ENCODE results near the gene ATOH8.

GRCh38 chr2:85770786-85771409, 17.1 kb downstream of the ATOH8 start:
- TF ChIP-seq, protein P1, sequence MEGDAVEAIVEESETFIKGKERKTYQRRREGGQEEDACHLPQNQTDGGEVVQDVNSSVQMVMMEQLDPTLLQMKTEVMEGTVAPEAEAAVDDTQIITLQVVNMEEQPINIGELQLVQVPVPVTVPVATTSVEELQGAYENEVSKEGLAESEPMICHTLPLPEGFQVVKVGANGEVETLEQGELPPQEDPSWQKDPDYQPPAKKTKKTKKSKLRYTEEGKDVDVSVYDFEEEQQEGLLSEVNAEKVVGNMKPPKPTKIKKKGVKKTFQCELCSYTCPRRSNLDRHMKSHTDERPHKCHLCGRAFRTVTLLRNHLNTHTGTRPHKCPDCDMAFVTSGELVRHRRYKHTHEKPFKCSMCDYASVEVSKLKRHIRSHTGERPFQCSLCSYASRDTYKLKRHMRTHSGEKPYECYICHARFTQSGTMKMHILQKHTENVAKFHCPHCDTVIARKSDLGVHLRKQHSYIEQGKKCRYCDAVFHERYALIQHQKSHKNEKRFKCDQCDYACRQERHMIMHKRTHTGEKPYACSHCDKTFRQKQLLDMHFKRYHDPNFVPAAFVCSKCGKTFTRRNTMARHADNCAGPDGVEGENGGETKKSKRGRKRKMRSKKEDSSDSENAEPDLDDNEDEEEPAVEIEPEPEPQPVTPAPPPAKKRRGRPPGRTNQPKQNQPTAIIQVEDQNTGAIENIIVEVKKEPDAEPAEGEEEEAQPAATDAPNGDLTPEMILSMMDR (IDR thresholded peaks at IDR 0.05): no peak
- TF ChIP-seq POLR2A (IDR thresholded peaks at IDR 0.05): no peak
- TF ChIP-seq EP300 (IDR thresholded peaks at IDR 0.05): no peak
